ENCODE results near the gene SYNPR.

Gene SYNPR

DNA sequence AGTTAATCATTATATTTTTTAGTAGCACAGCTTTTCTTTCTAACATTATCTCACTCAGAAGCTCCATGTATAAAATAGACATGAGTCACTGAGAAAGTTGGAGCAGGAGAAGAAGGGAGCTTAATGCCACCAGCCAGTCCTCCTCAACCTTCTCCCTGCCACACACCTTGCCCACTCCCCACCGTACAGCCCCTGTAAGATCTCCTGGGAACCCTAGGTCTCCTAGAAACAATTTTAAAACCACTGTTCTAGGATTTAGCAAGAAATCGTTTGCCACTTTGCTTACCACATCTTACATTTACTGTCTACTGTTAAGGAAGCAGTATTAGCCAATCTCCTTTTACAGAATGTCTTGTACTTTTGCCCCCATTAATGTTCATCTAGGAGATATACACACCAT lies 204.2 kb downstream of the SYNPR start:
- TF ChIP-seq RARB (CRISPR knock-in tag; IDR thresholded peaks at IDR 0.05) = no peak
- TF ChIP-seq ZNF565 (CRISPR knock-in tag; conservative IDR thresholded peaks at IDR 0.05; ENCODE audit: low read depth) = no peak
- TF ChIP-seq ESRRG (CRISPR knock-in tag; IDR thresholded peaks at IDR 0.05) = no peak
- TF ChIP-seq, protein P1, sequence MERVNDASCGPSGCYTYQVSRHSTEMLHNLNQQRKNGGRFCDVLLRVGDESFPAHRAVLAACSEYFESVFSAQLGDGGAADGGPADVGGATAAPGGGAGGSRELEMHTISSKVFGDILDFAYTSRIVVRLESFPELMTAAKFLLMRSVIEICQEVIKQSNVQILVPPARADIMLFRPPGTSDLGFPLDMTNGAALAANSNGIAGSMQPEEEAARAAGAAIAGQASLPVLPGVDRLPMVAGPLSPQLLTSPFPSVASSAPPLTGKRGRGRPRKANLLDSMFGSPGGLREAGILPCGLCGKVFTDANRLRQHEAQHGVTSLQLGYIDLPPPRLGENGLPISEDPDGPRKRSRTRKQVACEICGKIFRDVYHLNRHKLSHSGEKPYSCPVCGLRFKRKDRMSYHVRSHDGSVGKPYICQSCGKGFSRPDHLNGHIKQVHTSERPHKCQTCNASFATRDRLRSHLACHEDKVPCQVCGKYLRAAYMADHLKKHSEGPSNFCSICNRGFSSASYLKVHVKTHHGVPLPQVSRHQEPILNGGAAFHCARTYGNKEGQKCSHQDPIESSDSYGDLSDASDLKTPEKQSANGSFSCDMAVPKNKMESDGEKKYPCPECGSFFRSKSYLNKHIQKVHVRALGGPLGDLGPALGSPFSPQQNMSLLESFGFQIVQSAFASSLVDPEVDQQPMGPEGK (CRISPR knock-in tag; IDR thresholded peaks at IDR 0.05; ENCODE audit: borderline replicate concordance) = no peak
- ATAC-seq = no peak

DNA sequence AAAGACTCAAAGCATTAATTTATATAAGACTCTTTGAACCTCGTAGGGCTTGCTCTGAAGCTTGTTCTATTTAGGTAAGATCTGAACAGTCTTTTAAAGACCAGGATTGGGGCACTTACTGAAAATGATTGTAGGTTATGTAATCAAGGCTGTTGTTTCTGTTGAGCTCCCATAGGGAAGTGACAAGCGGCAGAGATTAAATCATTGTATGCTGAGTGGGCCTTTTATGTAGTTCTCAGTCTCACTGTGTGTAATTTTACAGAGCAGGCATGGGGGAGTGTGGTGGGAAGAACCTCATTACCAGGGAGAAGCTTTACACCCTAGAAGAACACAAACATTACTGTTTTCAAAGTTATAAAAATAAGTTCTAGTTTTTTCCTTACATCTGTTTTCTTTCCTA lies 214.4 kb downstream of the SYNPR start:
- ATAC-seq = no peak
- TF ChIP-seq ZFP3 (CRISPR knock-in tag; IDR thresholded peaks at IDR 0.05) (no peak), GLIS3 (CRISPR knock-in tag; IDR thresholded peaks at IDR 0.05) (no peak), ESRRG (CRISPR knock-in tag; IDR thresholded peaks at IDR 0.05) (no peak), ZC3H10 (CRISPR knock-in tag; IDR thresholded peaks at IDR 0.05) (no peak), SNAI2 (CRISPR knock-in tag; IDR thresholded peaks at IDR 0.05) (no peak)
- TF ChIP-seq, protein P2, sequence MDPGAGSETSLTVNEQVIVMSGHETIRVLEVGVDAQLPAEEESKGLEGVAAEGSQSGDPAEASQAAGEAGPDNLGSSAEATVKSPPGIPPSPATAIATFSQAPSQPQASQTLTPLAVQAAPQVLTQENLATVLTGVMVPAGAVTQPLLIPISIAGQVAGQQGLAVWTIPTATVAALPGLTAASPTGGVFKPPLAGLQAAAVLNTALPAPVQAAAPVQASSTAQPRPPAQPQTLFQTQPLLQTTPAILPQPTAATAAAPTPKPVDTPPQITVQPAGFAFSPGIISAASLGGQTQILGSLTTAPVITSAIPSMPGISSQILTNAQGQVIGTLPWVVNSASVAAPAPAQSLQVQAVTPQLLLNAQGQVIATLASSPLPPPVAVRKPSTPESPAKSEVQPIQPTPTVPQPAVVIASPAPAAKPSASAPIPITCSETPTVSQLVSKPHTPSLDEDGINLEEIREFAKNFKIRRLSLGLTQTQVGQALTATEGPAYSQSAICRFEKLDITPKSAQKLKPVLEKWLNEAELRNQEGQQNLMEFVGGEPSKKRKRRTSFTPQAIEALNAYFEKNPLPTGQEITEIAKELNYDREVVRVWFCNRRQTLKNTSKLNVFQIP (CRISPR knock-in tag; IDR thresholded peaks at IDR 0.05; ENCODE audit: borderline replicate concordance, low read depth) = no peak
- TF ChIP-seq, protein P3, sequence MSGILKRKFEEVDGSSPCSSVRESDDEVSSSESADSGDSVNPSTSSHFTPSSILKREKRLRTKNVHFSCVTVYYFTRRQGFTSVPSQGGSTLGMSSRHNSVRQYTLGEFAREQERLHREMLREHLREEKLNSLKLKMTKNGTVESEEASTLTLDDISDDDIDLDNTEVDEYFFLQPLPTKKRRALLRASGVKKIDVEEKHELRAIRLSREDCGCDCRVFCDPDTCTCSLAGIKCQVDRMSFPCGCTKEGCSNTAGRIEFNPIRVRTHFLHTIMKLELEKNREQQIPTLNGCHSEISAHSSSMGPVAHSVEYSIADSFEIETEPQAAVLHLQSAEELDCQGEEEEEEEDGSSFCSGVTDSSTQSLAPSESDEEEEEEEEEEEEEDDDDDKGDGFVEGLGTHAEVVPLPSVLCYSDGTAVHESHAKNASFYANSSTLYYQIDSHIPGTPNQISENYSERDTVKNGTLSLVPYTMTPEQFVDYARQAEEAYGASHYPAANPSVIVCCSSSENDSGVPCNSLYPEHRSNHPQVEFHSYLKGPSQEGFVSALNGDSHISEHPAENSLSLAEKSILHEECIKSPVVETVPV (CRISPR knock-in tag; IDR thresholded peaks at IDR 0.05) = no peak

DNA sequence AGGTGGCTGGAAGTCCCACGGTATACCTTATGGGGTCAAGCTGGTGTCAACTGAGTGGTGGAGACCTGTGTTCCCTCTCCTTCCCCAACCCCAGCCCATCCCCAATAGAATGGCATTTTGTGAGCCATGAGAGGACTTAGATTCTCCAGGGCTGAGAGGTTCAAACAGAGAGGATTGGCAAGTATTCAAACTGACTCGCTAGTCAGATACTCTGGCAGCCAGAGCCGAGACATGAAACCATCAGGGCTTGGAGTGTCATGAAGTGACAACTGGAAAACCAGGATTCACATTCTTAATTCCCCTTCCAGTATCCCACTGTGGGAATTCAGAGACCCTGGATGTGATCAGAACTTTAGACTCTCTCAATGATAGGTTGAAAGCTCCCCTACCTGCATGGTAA lies 215.0 kb downstream of the SYNPR start:
- ATAC-seq = no peak
- TF ChIP-seq PPARA (CRISPR knock-in tag; IDR thresholded peaks at IDR 0.05; ENCODE audit: borderline replicate concordance) (no peak), BACH2 (CRISPR knock-in tag; IDR thresholded peaks at IDR 0.05; ENCODE audit: borderline replicate concordance) (no peak), TCF4 (CRISPR knock-in tag; IDR thresholded peaks at IDR 0.05; ENCODE audit: borderline replicate concordance) (no peak), CSDC2 (CRISPR knock-in tag; IDR thresholded peaks at IDR 0.05) (no peak)

DNA sequence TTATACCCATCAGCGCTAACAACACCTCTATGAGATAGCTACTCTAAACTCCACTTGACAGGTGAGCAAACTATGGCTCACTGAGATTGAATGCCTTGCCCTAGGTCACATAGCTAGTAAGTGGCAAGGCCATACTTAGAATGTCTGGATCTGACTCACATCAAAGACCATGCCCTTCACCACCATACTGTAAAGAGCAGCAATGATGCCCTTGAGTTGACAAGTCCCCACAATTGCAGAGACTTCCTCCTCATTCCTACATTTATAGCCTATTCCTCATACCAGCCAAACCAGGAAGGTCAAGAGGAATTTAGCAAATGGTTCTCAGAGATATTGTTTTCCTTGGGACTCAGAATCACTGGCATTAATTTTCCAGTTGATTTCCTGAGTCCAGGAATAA lies 216.5 kb downstream of the SYNPR start:
- TF ChIP-seq GLIS3 (CRISPR knock-in tag; IDR thresholded peaks at IDR 0.05) (no peak), CSDC2 (CRISPR knock-in tag; IDR thresholded peaks at IDR 0.05) (no peak), ESRRG (CRISPR knock-in tag; IDR thresholded peaks at IDR 0.05) (no peak), ZFP3 (CRISPR knock-in tag; IDR thresholded peaks at IDR 0.05) (no peak), ZFP30 (CRISPR knock-in tag; IDR thresholded peaks at IDR 0.05) (no peak), SNAI2 (CRISPR knock-in tag; IDR thresholded peaks at IDR 0.05) (no peak), ZNF70 (CRISPR knock-in tag; IDR thresholded peaks at IDR 0.05) (no peak), ISL1 (CRISPR knock-in tag; IDR thresholded peaks at IDR 0.05) (no peak), PPARA (CRISPR knock-in tag; IDR thresholded peaks at IDR 0.05; ENCODE audit: borderline replicate concordance) (no peak), TCF4 (CRISPR knock-in tag; IDR thresholded peaks at IDR 0.05; ENCODE audit: borderline replicate concordance) (no peak), BACH2 (CRISPR knock-in tag; IDR thresholded peaks at IDR 0.05; ENCODE audit: borderline replicate concordance) (no peak), ARNTL (CRISPR knock-in tag; IDR thresholded peaks at IDR 0.05; ENCODE audit: borderline replicate concordance, low read depth) (no peak), ZNF8 (CRISPR knock-in tag; IDR thresholded peaks at IDR 0.05) (no peak), RARB (CRISPR knock-in tag; IDR thresholded peaks at IDR 0.05) (no peak), ZNF565 (CRISPR knock-in tag; conservative IDR thresholded peaks at IDR 0.05; ENCODE audit: low read depth) (no peak)
- TF ChIP-seq, protein P3 (CRISPR knock-in tag; IDR thresholded peaks at IDR 0.05) = no peak
- TF ChIP-seq, protein P1 (CRISPR knock-in tag; IDR thresholded peaks at IDR 0.05; ENCODE audit: borderline replicate concordance) = no peak
- TF ChIP-seq, protein P2 (CRISPR knock-in tag; IDR thresholded peaks at IDR 0.05; ENCODE audit: borderline replicate concordance, low read depth) = no peak
- TF ChIP-seq, protein P4, sequence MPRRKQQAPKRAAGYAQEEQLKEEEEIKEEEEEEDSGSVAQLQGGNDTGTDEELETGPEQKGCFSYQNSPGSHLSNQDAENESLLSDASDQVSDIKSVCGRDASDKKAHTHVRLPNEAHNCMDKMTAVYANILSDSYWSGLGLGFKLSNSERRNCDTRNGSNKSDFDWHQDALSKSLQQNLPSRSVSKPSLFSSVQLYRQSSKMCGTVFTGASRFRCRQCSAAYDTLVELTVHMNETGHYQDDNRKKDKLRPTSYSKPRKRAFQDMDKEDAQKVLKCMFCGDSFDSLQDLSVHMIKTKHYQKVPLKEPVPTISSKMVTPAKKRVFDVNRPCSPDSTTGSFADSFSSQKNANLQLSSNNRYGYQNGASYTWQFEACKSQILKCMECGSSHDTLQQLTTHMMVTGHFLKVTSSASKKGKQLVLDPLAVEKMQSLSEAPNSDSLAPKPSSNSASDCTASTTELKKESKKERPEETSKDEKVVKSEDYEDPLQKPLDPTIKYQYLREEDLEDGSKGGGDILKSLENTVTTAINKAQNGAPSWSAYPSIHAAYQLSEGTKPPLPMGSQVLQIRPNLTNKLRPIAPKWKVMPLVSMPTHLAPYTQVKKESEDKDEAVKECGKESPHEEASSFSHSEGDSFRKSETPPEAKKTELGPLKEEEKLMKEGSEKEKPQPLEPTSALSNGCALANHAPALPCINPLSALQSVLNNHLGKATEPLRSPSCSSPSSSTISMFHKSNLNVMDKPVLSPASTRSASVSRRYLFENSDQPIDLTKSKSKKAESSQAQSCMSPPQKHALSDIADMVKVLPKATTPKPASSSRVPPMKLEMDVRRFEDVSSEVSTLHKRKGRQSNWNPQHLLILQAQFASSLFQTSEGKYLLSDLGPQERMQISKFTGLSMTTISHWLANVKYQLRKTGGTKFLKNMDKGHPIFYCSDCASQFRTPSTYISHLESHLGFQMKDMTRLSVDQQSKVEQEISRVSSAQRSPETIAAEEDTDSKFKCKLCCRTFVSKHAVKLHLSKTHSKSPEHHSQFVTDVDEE (CRISPR knock-in tag; IDR thresholded peaks at IDR 0.05) = no peak
- ATAC-seq = no peak

Measured in SK-N-SH treated with all-trans-retinoic acid at 6 μM for 48 hours (cell line).